NCI-H748 (cell line): ENCODE results near the gene SAMD3.
"Not testable (repeated sequence)": the region's sequence is repeated elsewhere in the genome, so short reads cannot be mapped to it uniquely, and the experiment has no call there.

Experiments used
- DNase-seq: peaks from one replicate; lab custom pipeline; 2025; ENCODE audit not compliant: unreplicated experiment; lab: John Stamatoyannopoulos, UW

The SAMD3 gene

DNA sequence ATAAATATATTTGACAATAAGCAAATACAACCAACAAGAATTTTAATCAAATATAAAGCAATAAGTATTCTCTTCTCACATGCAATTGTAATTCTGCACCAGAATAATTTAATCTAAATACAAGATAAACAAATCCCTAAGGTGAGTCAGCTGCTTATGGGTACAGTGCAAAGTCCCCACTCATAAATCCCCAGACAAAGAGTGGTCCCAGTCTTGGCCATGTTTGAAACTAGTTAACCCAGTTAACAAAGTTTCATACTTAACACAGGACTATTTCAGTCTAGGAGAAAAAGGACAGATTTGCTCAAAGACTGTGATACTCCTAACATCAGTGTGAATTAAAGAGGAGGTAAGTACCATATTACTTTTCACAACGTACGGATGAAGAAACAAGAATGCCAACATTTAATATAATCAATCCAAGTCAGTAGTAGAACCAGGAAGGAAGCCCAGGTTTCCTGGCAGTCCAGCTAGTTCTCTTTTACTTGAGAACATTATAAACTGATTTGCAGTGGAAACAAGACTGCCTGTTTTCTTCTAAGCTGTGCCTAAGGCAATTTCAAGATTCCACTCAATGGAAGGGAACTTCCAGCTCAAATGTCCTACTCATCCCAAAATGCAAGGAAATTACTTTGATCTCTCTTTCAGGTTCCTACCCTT is 10.4 kb downstream of the SAMD3 start:
- DNase-seq = no peak

GRCh38 chr6:130211691-130212090 is 11.1 kb downstream of the SAMD3 start:
- no peak for DNase-seq

GRCh38 chr6:130207979-130208649 is 14.6 kb downstream of the SAMD3 start:
- no peak for DNase-seq

DNA sequence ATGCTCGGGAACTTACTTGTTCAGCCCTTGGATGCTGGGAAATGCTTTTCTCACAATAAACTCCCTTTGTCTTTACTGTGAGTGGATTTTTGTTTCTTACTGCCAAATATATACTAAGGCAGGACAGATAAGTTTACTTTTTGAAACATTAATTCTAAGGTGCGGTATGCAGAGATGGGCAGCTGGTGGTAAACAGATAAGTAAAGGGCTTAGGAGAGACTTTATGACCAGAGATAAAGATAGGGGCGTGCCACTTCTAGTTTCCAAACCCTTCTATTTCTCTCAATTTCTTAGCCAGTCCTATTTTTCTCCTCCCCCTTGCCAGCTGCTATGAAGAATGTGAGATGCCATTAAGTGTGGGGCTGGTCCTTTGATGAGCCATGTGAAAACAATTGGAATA is 16.3 kb downstream of the SAMD3 start:
- no peak for DNase-seq

DNA sequence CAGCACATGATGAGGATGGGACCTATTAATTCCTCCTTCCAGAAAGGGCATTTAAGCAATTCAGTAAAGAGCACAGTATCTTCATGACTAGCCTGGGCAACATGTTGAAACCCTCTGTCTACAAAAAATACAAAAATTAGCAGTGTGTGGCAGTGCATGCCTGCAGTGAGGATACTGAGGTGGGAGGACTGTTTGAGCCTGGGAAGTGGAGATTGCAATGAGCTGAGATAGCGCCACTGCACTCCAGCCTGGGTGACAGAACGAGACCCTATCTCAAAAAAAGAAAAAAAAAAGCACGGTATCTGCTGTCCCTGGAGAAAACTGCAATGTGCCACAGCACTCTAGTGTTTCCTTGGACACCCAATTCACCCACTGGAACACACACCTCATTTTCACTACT is 18.4 kb downstream of the SAMD3 start:
- DNase-seq = no peak

GRCh38 chr6:130203370-130203769 is 19.4 kb downstream of the SAMD3 start:
- DNase-seq = no peak

DNA sequence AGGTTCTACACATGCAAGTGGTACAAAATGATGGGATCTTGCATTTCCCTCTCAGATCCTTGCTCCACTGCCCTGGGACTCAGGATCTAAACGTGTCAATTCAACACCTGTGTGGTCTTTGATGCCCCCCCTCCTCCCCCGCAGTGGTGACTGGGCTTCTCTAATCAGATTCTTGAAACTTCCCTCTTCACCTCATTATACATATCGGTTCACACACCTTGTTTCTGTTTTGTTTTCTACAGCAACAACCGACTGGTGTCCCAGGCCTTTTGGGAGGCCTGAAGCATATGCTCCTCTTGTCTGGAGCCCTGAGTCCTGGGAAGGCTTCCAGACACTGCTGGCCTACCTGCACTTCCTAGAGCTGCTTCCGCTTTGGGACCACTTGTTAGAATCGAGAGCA is 20.0 kb downstream of the SAMD3 start:
- DNase-seq = no peak

- no peak for DNase-seq
Measured at GRCh38 chr6:130200020-130200419, 22.7 kb downstream of the SAMD3 start.

- DNase-seq = no peak
Measured at GRCh38 chr6:130198483-130199035, 24.2 kb downstream of the SAMD3 start.

- not testable (repeated sequence) for DNase-seq
Measured at GRCh38 chr6:130197816-130198482, 24.8 kb downstream of the SAMD3 start.

DNA sequence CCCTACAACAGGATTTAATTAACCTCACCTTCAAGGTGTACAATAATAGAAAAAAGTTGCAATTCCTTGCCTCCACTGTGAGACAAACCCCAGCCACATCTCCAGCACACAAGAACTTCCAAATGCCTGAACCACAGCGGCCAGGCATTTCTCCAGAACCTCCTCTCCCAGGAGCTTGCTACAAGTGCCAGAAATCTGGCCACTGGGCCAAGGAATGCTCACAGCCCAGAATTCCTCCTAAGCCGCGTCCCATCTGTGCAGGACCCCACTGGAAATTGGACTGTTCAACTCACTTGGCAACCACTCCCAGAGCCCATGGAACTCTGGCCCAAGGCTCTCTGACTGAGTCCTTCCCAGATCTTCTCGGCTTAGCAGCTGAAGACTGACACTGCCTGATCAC is 28.3 kb downstream of the SAMD3 start:
- DNase-seq = not testable (repeated sequence)

DNA sequence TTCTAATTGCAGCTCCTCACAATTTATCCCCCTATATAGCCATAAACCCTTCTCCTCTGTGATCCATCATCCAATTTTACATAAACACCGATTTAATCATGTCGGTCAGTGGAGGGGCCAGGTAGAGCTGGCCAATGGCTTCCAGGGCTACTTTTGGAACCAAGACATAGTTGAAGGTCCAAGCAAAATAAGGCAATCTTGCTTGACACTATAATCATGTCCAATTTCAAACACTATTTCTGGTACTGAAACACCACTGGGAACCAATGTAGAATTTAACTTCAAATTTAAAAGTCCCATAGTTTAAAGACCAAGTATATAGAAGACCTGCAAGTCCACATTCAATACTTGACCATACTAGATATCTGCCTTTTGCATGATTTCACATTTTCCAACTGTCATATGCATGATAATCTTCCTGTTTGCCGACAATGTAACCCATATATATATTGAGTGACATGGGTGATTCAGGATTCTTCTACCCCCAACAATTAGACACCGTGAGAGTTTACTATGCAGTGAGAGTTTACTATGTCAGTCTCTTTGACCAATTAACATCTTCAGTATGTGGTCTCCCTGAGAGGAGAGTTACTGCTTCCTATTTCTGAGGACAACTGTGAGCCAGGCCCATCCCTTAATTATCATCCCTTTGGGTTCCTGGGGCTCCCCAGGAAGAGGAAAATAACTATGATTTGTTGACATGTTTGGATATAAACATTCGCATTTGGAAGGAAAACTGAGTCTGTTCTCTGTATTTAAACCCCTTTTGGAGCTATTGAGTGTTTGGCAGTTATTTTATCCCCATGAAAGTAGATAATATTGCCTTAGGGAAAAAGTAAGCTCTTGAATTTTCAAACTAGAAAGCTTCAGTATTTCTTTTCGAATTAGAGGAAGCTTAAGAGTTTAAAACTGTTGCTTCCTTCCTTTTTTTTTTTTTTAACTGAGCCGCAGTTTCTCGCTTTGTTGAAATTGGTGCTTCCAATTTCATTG is 31.8 kb downstream of the SAMD3 start:
- DNase-seq = no peak

GRCh38 chr6:130189531-130190397 is 33.0 kb downstream of the SAMD3 start:
- DNase-seq = no peak

DNA sequence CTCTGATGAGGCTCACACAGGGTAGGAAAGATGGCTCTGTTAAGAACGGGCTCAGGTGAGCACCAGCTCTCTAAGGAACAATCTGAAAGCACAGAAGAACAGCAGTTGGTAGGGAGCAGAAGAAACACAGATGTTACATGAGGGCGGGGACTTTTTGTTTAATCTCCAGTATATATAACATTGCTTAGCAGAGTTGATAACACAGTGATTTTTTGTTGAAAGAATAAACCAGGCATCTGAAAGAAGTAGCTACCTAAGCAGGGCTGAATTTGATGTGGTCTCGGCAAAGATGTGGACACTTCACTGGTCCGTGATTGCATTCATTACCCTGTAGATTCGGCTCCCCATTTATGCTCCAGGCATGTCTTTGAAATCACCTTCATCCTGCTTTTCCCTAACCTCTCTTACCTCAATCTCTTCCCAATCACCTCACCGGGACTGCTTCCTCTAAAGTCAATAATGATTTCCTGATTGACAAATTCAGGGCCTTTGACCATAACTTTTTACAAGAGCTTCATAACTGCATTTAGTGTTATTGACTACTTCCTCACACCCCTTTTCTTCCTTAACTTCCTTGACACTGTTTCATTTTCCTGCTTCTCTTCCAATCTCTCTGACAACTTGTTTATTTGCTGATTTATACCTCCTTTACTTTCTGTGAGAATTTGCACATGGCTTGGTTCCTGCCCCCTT is 34.4 kb downstream of the SAMD3 start:
- DNase-seq = no peak

DNA sequence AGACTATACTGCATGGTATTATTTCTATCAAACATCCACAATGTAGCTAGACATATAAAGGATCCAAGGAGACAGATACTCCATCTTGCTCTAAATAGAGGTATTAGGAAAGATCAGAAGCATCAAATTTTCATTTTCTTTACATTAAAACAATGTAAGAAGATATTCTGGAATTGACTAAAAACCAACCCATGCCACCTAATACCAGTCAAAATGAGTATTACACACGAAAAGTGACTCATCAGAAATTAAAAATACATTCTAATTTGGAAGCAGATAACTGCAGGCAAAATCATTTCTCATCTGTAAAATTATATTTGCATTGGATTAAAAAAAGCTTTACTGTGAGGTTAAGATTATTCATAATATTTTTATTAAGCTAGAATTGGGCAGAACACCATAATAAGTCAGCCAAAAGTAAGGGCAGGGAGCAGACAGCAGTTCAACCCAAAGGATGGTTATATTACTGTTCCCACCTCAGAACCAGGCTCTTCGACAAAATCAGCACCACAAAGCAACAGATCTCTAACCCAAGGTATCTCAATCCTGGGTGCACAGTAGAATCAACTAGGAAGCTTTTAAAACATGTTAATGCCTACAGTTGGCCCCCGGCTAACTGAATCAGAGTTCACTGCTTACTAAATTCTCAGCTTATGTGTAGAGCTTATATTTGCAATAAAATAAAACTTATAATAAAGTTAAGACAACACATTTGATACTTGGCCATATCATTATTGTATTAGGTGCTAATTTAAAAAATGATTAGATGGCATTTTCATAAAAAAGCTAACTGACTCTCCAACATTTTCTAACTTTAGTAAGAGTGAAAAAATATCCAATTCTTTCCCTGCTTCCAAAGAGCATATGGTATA is 35.2 kb downstream of the SAMD3 start:
- DNase-seq = no peak

- DNase-seq = no peak
Measured at GRCh38 chr6:130185658-130186057, 37.1 kb downstream of the SAMD3 start.

- DNase-seq = no peak
Measured at GRCh38 chr6:130183271-130184222, 39.2 kb downstream of the SAMD3 start.
